ENCODE results near the gene FAM161B. TPM values are rescaled to one million over a fixed set of nuclear protein-coding genes. Genes with fewer than 3 reads are reported as not detected.

Gene FAM161B
- total and polyA plus RNA-seq, 2 of the 13 experiments (the other 11 are each of a cell fraction or from before 2014, with no cell fraction given) = 1.6 to 2.0 TPM

GRCh38 chr14:73996731-73997107, 46.8 kb upstream of the FAM161B start:
- peaks cover 0 to under 1% of the 10 kb centered on the region in 2 experiments; a peak in 1 of 5 replicates for H3K36me3 ChIP-seq (replicated peaks in 1 of 2; ENCODE audit: control insufficient read depth in 1 of 2, insufficient read depth in 2 of 2, low read length in 2 of 2)
- no peaks in the 10 kb centered on the region for H3K27me3 ChIP-seq (ENCODE audit: control insufficient read depth in 1 of 2, insufficient read depth in 2 of 2, low read length in 2 of 2)
- H3K27ac ChIP-seq (ENCODE audit: extremely low read length, insufficient read depth, low read length) = peak overlapping the region; percentile 95
- POLR2A ChIA-PET = interaction anchor here (0.8 to 5.4 kb wide), 14 partner anchors 9 to 237 kb away, joined by 3 to 70 read pairs (median 8); partner anchors contain the start of genes BBOF1, COQ6, ENTPD5 and FAM161B
- DNase-seq (ENCODE audit: low spot score) (peak; percentile 73), FAIRE-seq (peak; percentile 86), ATAC-seq (peak; percentile 54)
- peak overlapping the region in 2 of 3 experiments; percentile 46 to 53; a peak in 5 of 6 replicates for H3K4me3 ChIP-seq (replicated peaks in 1 of 3; ENCODE audit: insufficient read depth in 1 of 3, low read depth in 2 of 3, low read length in 3 of 3)
- no TSS peak for BruUV-seq (replicated peaks)
- peak overlapping the region; percentile 82 for H3K4me2 ChIP-seq (ENCODE audit: low read depth, low read length)
- no peak overlapping the region for H2AFZ ChIP-seq (ENCODE audit: low read length)
- H4K20me1 ChIP-seq (ENCODE audit: insufficient read depth, low read length) = no peaks in the 10 kb centered on the region
- intact Hi-C loops (cut with micrococcal nuclease; ENCODE audit: unreplicated experiment) = loop anchor here (1.0 to 5.0 kb wide), 3 partner anchors 22 to 46 kb away; partner anchors contain the start of genes COQ6 and FAM161B
- peaks cover 93% of the 10 kb centered on the region for H3K4me1 ChIP-seq (ENCODE audit: insufficient read depth, low read length)
- H3K79me2 ChIP-seq (ENCODE audit: insufficient read depth, low read length) = peaks cover 4% of the 10 kb centered on the region
- peak overlapping the region; percentile 65 for H3K9ac ChIP-seq (ENCODE audit: insufficient read depth, low read depth, low read length)
- in situ Hi-C loops (cut with HindIII; ENCODE audit: extremely low pct_ligation_motif_present, low pct_unique_long_range_greater_than_20kb) = no loop called here
- no peaks in the 10 kb centered on the region for H3K9me3 ChIP-seq (ENCODE audit: low read length)
- CTCF ChIA-PET (ENCODE audit: low intra/inter-chr PET ratio, low total read pairs) = no interaction called here
- WGBS (ENCODE audit: low lambda C conversion rate) = 0% methylated on average over 2 of the region's 2 CpGs
- TF ChIP-seq HIC2 (CRISPR knock-in tag; IDR thresholded peaks at IDR 0.05; ENCODE audit: low read depth) (peak; percentile 53; the same call in 1 of the 2 replicates), TBX2 (CRISPR knock-in tag; IDR thresholded peaks at IDR 0.05; ENCODE audit: borderline replicate concordance) (peak; percentile 40; the same call in 1 of the 2 replicates), ZNF652 (CRISPR knock-in tag; IDR thresholded peaks at IDR 0.05; ENCODE audit: borderline replicate concordance, low read depth) (no peak), KDM5B (CRISPR knock-in tag; IDR thresholded peaks at IDR 0.05; ENCODE audit: borderline replicate concordance) (no peak), PRDM15 (CRISPR knock-in tag; IDR thresholded peaks at IDR 0.05) (no peak), ZNF790 (CRISPR knock-in tag; IDR thresholded peaks at IDR 0.05; ENCODE audit: borderline replicate concordance) (no peak), LBX2 (CRISPR knock-in tag; IDR thresholded peaks at IDR 0.05; ENCODE audit: borderline replicate concordance) (no peak), ZBTB2 (CRISPR knock-in tag; IDR thresholded peaks at IDR 0.05; ENCODE audit: low read depth) (no peak), ZNF121 (CRISPR knock-in tag; IDR thresholded peaks at IDR 0.05) (no peak), ZNF513 (CRISPR knock-in tag; conservative IDR thresholded peaks at IDR 0.05) (no peak), ZHX1 (CRISPR knock-in tag; IDR thresholded peaks at IDR 0.05; ENCODE audit: low read depth) (no peak)

All from HepG2 (cell line).